Pancreas (tissue), 10 donors: ENCODE data around the gene RASAL3. TPM values are rescaled to one million over a fixed set of nuclear protein-coding genes. Genes with fewer than 3 reads are reported as not detected.
"Not testable (repeated sequence)": the region's sequence is repeated elsewhere in the genome, so short reads cannot be mapped to it uniquely, and the experiment has no call there.

Source experiments
- ATAC-seq, 4 donors: fragments of 200-7000 bp; cut with Tn5 transposase; one replicate each; pipeline versions ENCODE4 v1.8.0 to v1.9.1; 2020; ENCODE audit warnings: mild to moderate bottlenecking in 4 of 4, moderate library complexity in 4 of 4
- DNase-seq, 6 donors: peaks; one replicate each; pipeline ENCODE4 v3.0.0-alpha.2; 2020
- FAIRE-seq: peaks from 2 replicates; lab custom pipeline; 2012; peaks lifted over from hg19 to GRCh38; lab: Jason Lieb, UNC
- H3K27ac ChIP-seq, 4 donors: fragments of 200-600 bp; sonication (generic); 1 replicate in 3 of 4; 2 replicates in 1 of 4; pipeline versions ENCODE4 v1.5.0 to v1.8.0; 2020
- H3K27me3 ChIP-seq, 4 donors: fragments of 200-600 bp; one replicate each; pipeline ENCODE4 v1.8.0; 2021
- H3K36me3 ChIP-seq, 3 donors: fragments of 200-600 bp; sonication (generic) in 1 of 3; one replicate each; pipeline versions ENCODE4 v1.5.0 to v1.8.0; 2020 to 2021
- H3K4me1 ChIP-seq, 3 donors: fragments of 200-600 bp; one replicate each; pipeline ENCODE4 v1.8.0; 2021
- H3K4me3 ChIP-seq, 4 donors: fragments of 200-600 bp; sonication (generic) in 2 of 4; one replicate each; pipeline versions ENCODE4 v1.5.0 to v1.8.0; 2020 to 2021
- H3K9me3 ChIP-seq, 4 donors: fragments of 200-600 bp; one replicate each; pipeline ENCODE4 v1.8.0; 2021
- WGBS, 2 donors: extraction: QIAGEN DNeasy Blood & Tissue Kit; methylation state at CpG; one replicate each; pipeline ENCODE4 v1.1.7; 2013; 5-methylcytosine and 5-hydroxymethylcytosine counted together
- intact Hi-C, 3 donors: fragments of 100-400 bp; cut with DNase I; formaldehyde crosslinking; loops; one replicate each; pipeline versions ENCODE4 v1.11.1 to v1.14.2; 2022
- polyA plus RNA-seq, 2 donors: library from polyadenylated mRNA; stranded (reverse); fragments of 200-250 nt; gene quantifications; one replicate each; pipeline ENCODE4 v1.2.3, GENCODE V29; 2013
- total RNA-seq, 6 donors: library from RNA; stranded (reverse); fragmentation: NEBNext Ultra II Directional in 4 of 6; extraction: Animal tissue kit (Norgen Biotek cat#: 25700) in 4 of 6; gene quantifications; one replicate each; pipeline versions ENCODE4 v1.2.1 to v1.2.4, GENCODE V29; 2021 to 2023
- TF ChIP-seq, protein P1 (sequence below), 4 donors: fragments of 200-600 bp; sonication (generic) in 3 of 4; IDR thresholded peaks; one replicate each; pipeline versions ENCODE4 v1.5.0 to v1.8.0; 2021; ENCODE audit warnings: antibody characterized with exemption in 4 of 4
- donor health status: healthy with polysubstance abuse.
- donor health status: DM: no; HTN: no; CAD: no; lungs with moderate emphysema.
- donor health status: DM: no; HTN: no; CAD: no.
- donor health status: control.
- donor health status: control.
- donor health status: Bipolar disorder and iron deficiency.
- donor health status: DM: yes; HTN: yes; CAD: no.
- donor health status: DM: no; HTN: no; CAD: no.
- donor health status: DM: no; HTN: no; CAD: no.
- donor health status: DM: yes; HTN: yes; CAD: no.

The RASAL3 gene
- total and polyA plus RNA-seq, 8 donors, result 0.83 to 7.5 (median 1.7) TPM

DNA sequence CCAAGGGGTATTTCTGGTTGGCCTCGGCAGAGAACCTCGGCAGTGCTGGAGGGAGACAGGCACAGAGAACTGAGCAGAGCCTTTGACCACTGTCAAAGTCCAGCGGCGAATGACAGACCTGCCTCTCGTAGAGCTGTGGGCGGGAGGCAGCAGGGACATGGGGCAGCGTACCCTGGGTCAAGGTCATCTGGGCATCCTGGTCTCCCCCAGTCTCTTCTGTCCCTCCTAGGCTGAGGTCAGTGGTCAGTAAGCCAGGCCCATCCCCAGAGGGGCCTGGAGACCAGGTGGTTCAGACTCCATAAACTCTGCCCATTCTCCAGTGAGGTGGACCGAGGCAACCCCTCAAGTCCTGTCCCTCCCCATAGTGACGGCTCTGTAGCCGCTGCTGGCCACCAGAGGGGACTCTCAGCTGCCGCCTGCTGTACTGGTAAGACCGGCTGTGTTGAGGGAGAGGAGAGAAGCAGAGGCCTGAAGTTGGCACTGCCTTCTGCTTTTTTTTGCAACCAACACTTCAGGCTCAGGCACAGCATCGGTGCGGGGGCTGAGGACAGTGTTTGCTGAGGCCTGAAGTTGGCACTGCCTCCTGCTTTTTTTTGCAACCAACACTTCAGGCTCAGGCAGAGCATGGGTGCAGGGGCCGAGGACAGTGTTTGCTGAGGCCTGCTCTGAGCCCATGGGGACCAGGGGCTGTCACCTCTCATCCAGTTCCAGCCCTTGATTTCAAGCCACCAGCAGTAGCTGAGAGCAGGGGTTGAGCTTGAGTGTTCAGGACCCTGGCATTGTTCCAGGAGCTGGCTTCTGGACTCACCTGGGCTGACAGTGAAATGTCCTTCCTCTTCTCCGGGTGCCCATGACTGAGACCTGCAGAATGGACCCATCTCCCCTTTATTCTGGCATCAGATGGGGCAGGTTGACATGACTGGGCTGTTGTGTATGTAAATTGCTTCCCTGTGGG lies 15.3 kb upstream of the RASAL3 start, which contains the start of gene PGLYRP2:
Gene PGLYRP2 (minus strand): TSS at position 111 of the 955 bp plus-strand sequence. CDS start 130 bp downstream, outside the sequence.
- no peaks in the 10 kb centered on the region for H3K9me3 ChIP-seq
- DNase-seq (peak in 2 of 6 donors; percentile 34 to 72), FAIRE-seq (no peak), ATAC-seq (peak; percentile 60 to 88 (median 76))
- intact Hi-C loops, result no loop called here
- H3K27me3 ChIP-seq, result no peaks in the 10 kb centered on the region
- no peak within 1 kb of the TSS for H3K4me3 ChIP-seq
- TF ChIP-seq, protein P1, sequence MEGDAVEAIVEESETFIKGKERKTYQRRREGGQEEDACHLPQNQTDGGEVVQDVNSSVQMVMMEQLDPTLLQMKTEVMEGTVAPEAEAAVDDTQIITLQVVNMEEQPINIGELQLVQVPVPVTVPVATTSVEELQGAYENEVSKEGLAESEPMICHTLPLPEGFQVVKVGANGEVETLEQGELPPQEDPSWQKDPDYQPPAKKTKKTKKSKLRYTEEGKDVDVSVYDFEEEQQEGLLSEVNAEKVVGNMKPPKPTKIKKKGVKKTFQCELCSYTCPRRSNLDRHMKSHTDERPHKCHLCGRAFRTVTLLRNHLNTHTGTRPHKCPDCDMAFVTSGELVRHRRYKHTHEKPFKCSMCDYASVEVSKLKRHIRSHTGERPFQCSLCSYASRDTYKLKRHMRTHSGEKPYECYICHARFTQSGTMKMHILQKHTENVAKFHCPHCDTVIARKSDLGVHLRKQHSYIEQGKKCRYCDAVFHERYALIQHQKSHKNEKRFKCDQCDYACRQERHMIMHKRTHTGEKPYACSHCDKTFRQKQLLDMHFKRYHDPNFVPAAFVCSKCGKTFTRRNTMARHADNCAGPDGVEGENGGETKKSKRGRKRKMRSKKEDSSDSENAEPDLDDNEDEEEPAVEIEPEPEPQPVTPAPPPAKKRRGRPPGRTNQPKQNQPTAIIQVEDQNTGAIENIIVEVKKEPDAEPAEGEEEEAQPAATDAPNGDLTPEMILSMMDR (IDR thresholded peaks at IDR 0.05), result peak in 1 of 4 donors; percentile 10
- WGBS, 2 donors, result 51% methylated on average over 16 of the region's 16 CpGs
- no peaks in the 10 kb centered on the region for H3K36me3 ChIP-seq
- no peaks in the 10 kb centered on the region for H3K4me1 ChIP-seq
- no peak within 1 kb of the TSS for H3K27ac ChIP-seq

GRCh38 chr19:15476325-15476724 lies 12.0 kb upstream of the RASAL3 start:
- Histone ChIP-seq H3K27ac (no peak overlapping the region), H3K36me3 (no peaks in the 10 kb centered on the region), H3K4me3 (no peak overlapping the region), H3K4me1 (no peaks in the 10 kb centered on the region), H3K9me3 (no peaks in the 10 kb centered on the region), H3K27me3 (no peaks in the 10 kb centered on the region)
- no peak for FAIRE-seq
- ATAC-seq, result no peak
- TF ChIP-seq, protein P1 (IDR thresholded peaks at IDR 0.05), result no peak
- no peak for DNase-seq
- WGBS, 2 donors, result 87 to 88% methylated on average over 5 of the region's 5 CpGs
- intact Hi-C loops, result no loop called here

- WGBS, 2 donors, result 89 to 98% methylated on average over 10 of the region's 10 CpGs
- ATAC-seq (no peak), FAIRE-seq (no peak), DNase-seq (no peak)
- H3K36me3 ChIP-seq, result no peaks in the 10 kb centered on the region
- H3K27ac ChIP-seq, result no peak overlapping the region
- H3K9me3 ChIP-seq, result no peaks in the 10 kb centered on the region
- H3K4me3 ChIP-seq, result no peak overlapping the region
- no peaks in the 10 kb centered on the region for H3K4me1 ChIP-seq
- TF ChIP-seq, protein P1 (IDR thresholded peaks at IDR 0.05), result no peak
- no peaks in the 10 kb centered on the region for H3K27me3 ChIP-seq
- intact Hi-C loops, result no loop called here
Observed at GRCh38 chr19:15475611-15476010, 11.3 kb upstream of the RASAL3 start.

DNA sequence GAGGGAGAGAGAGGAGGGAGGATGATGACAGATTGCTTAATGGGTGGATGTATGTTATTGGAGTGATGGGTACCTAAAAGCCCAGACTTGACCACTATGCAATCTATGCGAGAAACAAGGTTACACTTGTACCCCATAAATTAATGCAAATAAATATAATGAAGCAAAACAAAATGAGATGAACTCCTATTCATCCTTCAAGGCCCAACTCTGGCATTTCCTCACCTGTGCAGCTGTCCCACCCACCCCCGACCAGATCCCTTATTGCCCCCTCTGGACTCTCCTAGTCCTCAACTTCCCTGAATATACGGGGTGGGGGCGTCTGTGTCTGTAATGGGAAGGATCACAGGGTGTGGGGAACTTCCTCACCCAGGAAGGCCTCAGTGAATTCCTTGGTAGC lies 10.8 kb upstream of the RASAL3 start:
- no peak for DNase-seq
- H3K27ac ChIP-seq, result no peak overlapping the region
- TF ChIP-seq, protein P1 (IDR thresholded peaks at IDR 0.05), result no peak
- H3K4me1 ChIP-seq, result no peaks in the 10 kb centered on the region
- 70 to 91% methylated on average over 4 of the region's 4 CpGs for WGBS, 2 donors
- ATAC-seq, result no peak
- H3K27me3 ChIP-seq, result no peaks in the 10 kb centered on the region
- H3K36me3 ChIP-seq, result no peaks in the 10 kb centered on the region
- no peaks in the 10 kb centered on the region for H3K9me3 ChIP-seq
- H3K4me3 ChIP-seq, result no peak overlapping the region
- intact Hi-C loops, result no loop called here
- FAIRE-seq, result no peak

DNA sequence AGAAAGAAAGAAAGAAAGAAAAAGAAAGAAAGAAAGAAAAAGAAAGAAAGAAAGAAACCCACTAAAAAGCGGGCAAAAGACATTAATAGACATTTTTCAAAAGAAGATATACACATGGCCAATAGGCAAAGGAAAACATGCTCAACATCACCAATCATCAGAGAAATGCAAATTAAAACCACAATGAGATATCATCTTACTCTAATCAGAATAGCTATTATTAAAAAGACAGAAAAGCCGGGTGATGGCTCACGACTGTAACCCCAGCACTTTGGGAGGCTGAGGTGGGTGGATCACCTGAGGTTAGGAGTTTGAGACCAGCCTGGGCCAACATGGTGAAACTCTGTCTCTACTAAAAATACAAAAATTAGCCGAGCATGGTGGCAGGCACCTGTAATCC lies 9.5 kb upstream of the RASAL3 start:
- H3K27ac ChIP-seq, H3K4me1 ChIP-seq, intact Hi-C loops, FAIRE-seq, H3K36me3 ChIP-seq, H3K27me3 ChIP-seq, ATAC-seq, H3K4me3 ChIP-seq, H3K9me3 ChIP-seq, DNase-seq: not testable (repeated sequence)
- WGBS, 2 donors, result 61 to 78% methylated on average over 4 of the region's 4 CpGs
